Fibroblast of lung (primary cell): Measurements from ENCODE around the gene DNAI2. TPM values are rescaled to one million over a fixed set of nuclear protein-coding genes. Genes with fewer than 3 reads are reported as not detected.

ENCODE experiments used
- DNase-seq, 2 donors: peaks; one replicate each; pipeline versions ENCODE4 v3.0.0 to v3.0.0-alpha.2; 2010; ENCODE audit warnings: low read depth in 2 of 2
- H2AFZ ChIP-seq: 2 replicates; pipeline ENCODE4 v1.5.1; 2012; ENCODE audit warnings: low read length, control low read depth, inconsistent platforms
- H3K27ac ChIP-seq: 2 replicates; pipeline ENCODE4 v1.5.1; 2011; ENCODE audit warnings: low read length, control low read depth; ENCODE audit not compliant: insufficient read depth
- H3K27me3 ChIP-seq: 2 replicates; pipeline ENCODE4 v1.5.1; 2011; ENCODE audit warnings: mild to moderate bottlenecking, low read length; ENCODE audit not compliant: control insufficient read depth, insufficient read depth
- H3K36me3 ChIP-seq: 2 replicates; pipeline ENCODE4 v1.5.1; 2011; ENCODE audit warnings: low read length; ENCODE audit not compliant: control insufficient read depth, insufficient read depth
- H3K4me1 ChIP-seq: 2 replicates; pipeline ENCODE4 v1.5.1; 2011; ENCODE audit warnings: low read length; ENCODE audit not compliant: control insufficient read depth, insufficient read depth; ENCODE audit errors: extremely low read depth
- H3K4me2 ChIP-seq: 2 replicates; pipeline ENCODE4 v1.5.1; 2011; ENCODE audit warnings: low read length, control low read depth; ENCODE audit not compliant: insufficient read depth; ENCODE audit errors: extremely low read depth
- H3K4me3 ChIP-seq, 4 experiments: fragments of 200-600 bp in 1 of 4; sonication (generic) in 1 of 4; replicated peaks in 1 of 4; 2 replicates each; pipeline ENCODE4 v1.5.1; 2011 to 2016; ENCODE audit warnings: low read length in 4 of 4, low read depth in 3 of 4, mild to moderate bottlenecking in 3 of 4, control low read depth in 2 of 4, inconsistent platforms in 1 of 4, mixed read lengths in 1 of 4; ENCODE audit not compliant: insufficient read depth in 1 of 4; ENCODE audit errors: control extremely low read depth in 1 of 4
- H3K79me2 ChIP-seq: 2 replicates; pipeline ENCODE4 v1.5.1; 2012; ENCODE audit warnings: mild to moderate bottlenecking, low read length, inconsistent platforms; ENCODE audit not compliant: control insufficient read depth, insufficient read depth
- H3K9ac ChIP-seq: 2 replicates; pipeline ENCODE4 v1.5.1; 2011; ENCODE audit warnings: mild to moderate bottlenecking, low read length, control low read depth; ENCODE audit not compliant: insufficient read depth
- H3K9me3 ChIP-seq: 2 replicates; pipeline ENCODE4 v1.5.1; 2012; ENCODE audit warnings: low read depth, low read length; ENCODE audit not compliant: control insufficient read depth, insufficient read depth
- H4K20me1 ChIP-seq: 2 replicates; pipeline ENCODE4 v1.5.1; 2011; ENCODE audit warnings: low read length; ENCODE audit not compliant: control insufficient read depth, insufficient read depth; ENCODE audit errors: extremely low read depth
- EZH2 ChIP-seq: IDR thresholded peaks from 2 replicates; pipeline ENCODE4 v1.5.1; 2012; ENCODE audit warnings: low read length, control low read depth, mild to moderate bottlenecking; ENCODE audit errors: missing control alignments
- polyA plus RNA-seq, 2 donors: library from polyadenylated mRNA; depleted of rRNA in 1 of 2; stranded (reverse) in 1 of 2; unstranded in 1 of 2; fragments of >200 nt; gene quantifications; 2 replicates each; pipeline ENCODE4 v1.2.1, GENCODE V29; 2011 to 2012; ENCODE audit warnings: missing spikeins in 1 of 2
- total RNA-seq: library from RNA; depleted of rRNA; stranded (reverse); fragments of >200 nt; gene quantifications from 2 replicates; pipeline ENCODE4 v1.2.1, GENCODE V29; 2014
- TF ChIP-seq, protein P1 (sequence below), 2 donors: IDR thresholded peaks in 1 of 2; conservative IDR thresholded peaks in 1 of 2; 1 replicate in 1 of 2; 2 replicates in 1 of 2; pipeline ENCODE4 v1.5.1; 2011 to 2012; ENCODE audit warnings: low read length in 2 of 2, control low read depth in 1 of 2, inconsistent platforms in 1 of 2, low read depth in 1 of 2, mild to moderate bottlenecking in 1 of 2

The DNAI2 gene
- total and polyA plus RNA-seq, 2 donors (not counting 1 experiment from before 2014, with no cell fraction given) = not detected

DNA sequence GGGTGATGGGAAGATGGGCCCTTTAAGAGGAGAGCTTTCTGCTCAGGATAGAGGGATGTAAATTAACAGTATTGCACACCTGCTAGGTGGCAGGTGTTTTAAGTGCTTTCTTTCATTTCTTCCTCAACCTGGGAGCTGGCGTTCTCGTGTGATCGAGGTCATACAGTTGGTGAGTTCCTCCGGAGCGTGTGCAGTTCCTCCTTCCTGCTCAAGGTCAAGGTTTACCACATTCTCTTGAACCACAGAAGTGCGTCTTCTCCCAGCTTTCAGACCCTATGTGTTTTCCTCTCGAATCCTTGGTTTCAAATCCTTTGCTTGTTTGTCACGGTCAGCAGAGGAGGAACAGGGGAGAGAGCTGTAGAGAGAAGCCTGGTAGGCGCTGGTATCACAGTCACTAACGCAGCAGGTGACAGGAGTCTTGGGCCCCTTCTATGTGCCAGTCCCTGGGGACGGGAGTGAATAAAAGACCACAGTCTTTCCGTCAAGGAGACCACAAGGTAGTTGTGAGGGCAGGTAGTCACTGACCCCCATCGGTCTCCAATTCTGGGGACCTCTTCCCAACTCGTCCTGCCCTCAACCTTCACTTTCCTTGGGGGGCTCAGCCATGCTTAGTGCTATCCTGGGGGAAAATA is 791 bp downstream of the DNAI2 start:
- no peak for DNase-seq
- H3K9me3 ChIP-seq = no peaks in the 10 kb centered on the region
- no peak for TF ChIP-seq EZH2
- TF ChIP-seq, protein P1, sequence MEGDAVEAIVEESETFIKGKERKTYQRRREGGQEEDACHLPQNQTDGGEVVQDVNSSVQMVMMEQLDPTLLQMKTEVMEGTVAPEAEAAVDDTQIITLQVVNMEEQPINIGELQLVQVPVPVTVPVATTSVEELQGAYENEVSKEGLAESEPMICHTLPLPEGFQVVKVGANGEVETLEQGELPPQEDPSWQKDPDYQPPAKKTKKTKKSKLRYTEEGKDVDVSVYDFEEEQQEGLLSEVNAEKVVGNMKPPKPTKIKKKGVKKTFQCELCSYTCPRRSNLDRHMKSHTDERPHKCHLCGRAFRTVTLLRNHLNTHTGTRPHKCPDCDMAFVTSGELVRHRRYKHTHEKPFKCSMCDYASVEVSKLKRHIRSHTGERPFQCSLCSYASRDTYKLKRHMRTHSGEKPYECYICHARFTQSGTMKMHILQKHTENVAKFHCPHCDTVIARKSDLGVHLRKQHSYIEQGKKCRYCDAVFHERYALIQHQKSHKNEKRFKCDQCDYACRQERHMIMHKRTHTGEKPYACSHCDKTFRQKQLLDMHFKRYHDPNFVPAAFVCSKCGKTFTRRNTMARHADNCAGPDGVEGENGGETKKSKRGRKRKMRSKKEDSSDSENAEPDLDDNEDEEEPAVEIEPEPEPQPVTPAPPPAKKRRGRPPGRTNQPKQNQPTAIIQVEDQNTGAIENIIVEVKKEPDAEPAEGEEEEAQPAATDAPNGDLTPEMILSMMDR (conservative IDR thresholded peaks at IDR 0.05 in 1 of 2, IDR thresholded peaks at IDR 0.05 in 1 of 2; ENCODE audit: low read depth in 1 of 2, low read length in 2 of 2) = peak in 1 of 2 donors; percentile 4
- H3K79me2 ChIP-seq = no peaks in the 10 kb centered on the region
- H3K27ac ChIP-seq = no peak overlapping the region
- H3K4me3 ChIP-seq = no peak overlapping the region
- H3K27me3 ChIP-seq = no peaks in the 10 kb centered on the region
- H2AFZ ChIP-seq = no peak overlapping the region
- H3K36me3 ChIP-seq = no peaks in the 10 kb centered on the region
- no peaks in the 10 kb centered on the region for H3K4me1 ChIP-seq
- H4K20me1 ChIP-seq = no peaks in the 10 kb centered on the region
- no peak overlapping the region for H3K4me2 ChIP-seq
- no peak overlapping the region for H3K9ac ChIP-seq

DNA sequence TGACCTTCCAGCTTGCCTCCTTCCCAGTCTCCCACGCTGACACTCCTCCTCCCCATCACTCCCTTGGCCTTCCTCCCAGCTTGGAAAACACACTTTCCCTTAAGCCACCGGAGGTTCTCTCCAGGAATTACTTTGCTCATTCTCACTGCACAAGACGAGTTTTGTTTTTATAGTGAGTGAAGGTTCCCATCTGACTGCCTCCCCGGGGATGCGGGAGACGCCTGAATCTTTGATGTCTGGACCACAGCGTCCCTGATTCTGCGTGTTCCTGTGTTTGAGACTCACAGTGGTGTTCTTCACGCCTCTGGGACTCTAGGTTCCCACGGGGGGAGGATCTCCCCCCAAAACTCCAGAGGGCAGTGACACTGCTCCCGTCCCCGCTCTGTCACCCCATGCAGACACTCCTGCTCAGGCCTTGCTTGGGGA is 2.0 kb downstream of the DNAI2 start:
- Histone ChIP-seq H3K79me2 (no peaks in the 10 kb centered on the region), H3K36me3 (no peaks in the 10 kb centered on the region), H3K27ac (no peak overlapping the region), H4K20me1 (no peaks in the 10 kb centered on the region), H3K4me1 (no peaks in the 10 kb centered on the region), H3K27me3 (no peaks in the 10 kb centered on the region), H3K4me3 (no peak overlapping the region), H3K4me2 (no peak overlapping the region), H2AFZ (no peak overlapping the region), H3K9ac (no peak overlapping the region), H3K9me3 (no peaks in the 10 kb centered on the region)
- no peak for TF ChIP-seq EZH2
- TF ChIP-seq, protein P1 (conservative IDR thresholded peaks at IDR 0.05 in 1 of 2, IDR thresholded peaks at IDR 0.05 in 1 of 2; ENCODE audit: low read depth in 1 of 2, low read length in 2 of 2) = no peak
- DNase-seq = peak in 1 of 2 donors; percentile 71

DNA sequence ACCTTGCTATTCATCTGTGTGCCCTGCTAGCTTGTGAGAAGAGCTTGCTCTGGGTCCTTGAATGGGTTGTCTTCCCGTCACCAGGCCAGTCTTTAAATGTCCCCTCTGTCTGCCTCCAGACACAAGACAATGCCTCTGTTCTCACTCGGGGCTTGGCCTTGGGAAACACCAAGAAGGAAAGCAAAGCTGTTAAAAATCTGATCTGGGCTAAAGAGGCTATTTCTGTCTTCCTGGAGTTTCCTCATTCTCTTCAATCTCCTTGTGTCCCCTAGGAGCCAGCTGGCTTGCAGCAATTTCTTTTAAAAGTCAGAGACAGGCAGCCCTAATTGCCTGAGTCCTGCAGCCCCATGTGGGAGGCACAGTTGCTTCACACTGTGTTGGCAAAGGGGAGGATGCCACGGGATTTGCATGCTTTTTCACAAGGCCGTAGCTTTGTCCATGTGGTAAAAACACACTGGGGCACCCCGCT is 2.5 kb downstream of the DNAI2 start:
- TF ChIP-seq, protein P1 (conservative IDR thresholded peaks at IDR 0.05 in 1 of 2, IDR thresholded peaks at IDR 0.05 in 1 of 2; ENCODE audit: low read depth in 1 of 2, low read length in 2 of 2) = no peak
- DNase-seq = no peak

More for the DNA sequence above, 2.5 kb downstream of the DNAI2 start:
- Histone ChIP-seq H3K27ac (no peak overlapping the region), H3K9me3 (no peaks in the 10 kb centered on the region), H3K4me3 (no peak overlapping the region), H3K36me3 (no peaks in the 10 kb centered on the region), H3K9ac (no peak overlapping the region), H3K79me2 (no peaks in the 10 kb centered on the region), H2AFZ (no peak overlapping the region), H3K27me3 (no peaks in the 10 kb centered on the region), H3K4me1 (no peaks in the 10 kb centered on the region), H3K4me2 (no peak overlapping the region), H4K20me1 (no peaks in the 10 kb centered on the region)
